Gastroesophageal sphincter (tissue), 4 donors: ENCODE results near the gene AKAP9. TPM values are rescaled to one million over a fixed set of nuclear protein-coding genes. Genes with fewer than 3 reads are reported as not detected.
"Not testable (repeated sequence)": the region's sequence is repeated elsewhere in the genome, so short reads cannot be mapped to it uniquely, and the experiment has no call there.

Experiments used
- ATAC-seq: fragments of 150-250 bp; one replicate; pipeline ENCODE4 v1.9.1; 2016; ENCODE audit warnings: mild to moderate bottlenecking, moderate library complexity
- H3K27ac ChIP-seq, 4 donors: fragments of 200-600 bp; sonication (generic) in 3 of 4; 1 replicate in 3 of 4; 2 replicates in 1 of 4; pipeline ENCODE4 v1.5.1; 2016 to 2019
- H3K27me3 ChIP-seq: fragments of 200-600 bp; sonication (generic); one replicate; pipeline ENCODE4 v1.5.1; 2019
- H3K36me3 ChIP-seq, 2 donors: fragments of 200-600 bp; sonication (generic); one replicate each; pipeline ENCODE4 v1.5.1; 2019; ENCODE audit warnings: control low read depth in 1 of 2
- H3K4me1 ChIP-seq, 3 donors: fragments of 200-600 bp; sonication (generic); 1 replicate in 2 of 3; 2 replicates in 1 of 3; pipeline ENCODE4 v1.5.1; 2016 to 2019; ENCODE audit warnings: control low read depth in 2 of 3
- H3K4me3 ChIP-seq, 2 donors: fragments of 200-600 bp; sonication (generic); one replicate each; pipeline ENCODE4 v1.5.1; 2019; ENCODE audit warnings: mild to moderate bottlenecking in 1 of 2, moderate library complexity in 1 of 2
- H3K9me3 ChIP-seq, 3 donors: fragments of 200-600 bp; sonication (generic); one replicate each; pipeline ENCODE4 v1.5.1; 2017 to 2019; ENCODE audit warnings: control low read depth in 2 of 3
- EP300 ChIP-seq: sonication (generic); formaldehyde crosslinking; IDR thresholded peaks from one replicate; pipeline ENCODE4 v1.6.1; 2017; ENCODE audit warnings: antibody characterized with exemption, mild to moderate bottlenecking
- POLR2A ChIP-seq, 2 donors: fragments of 450-650 bp; IDR thresholded peaks; one replicate each; pipeline ENCODE4 v1.6.1; 2017; ENCODE audit warnings: antibody characterized with exemption in 2 of 2, mild to moderate bottlenecking in 2 of 2, moderate library complexity in 1 of 2
- POLR2AphosphoS5 ChIP-seq: sonication (generic); formaldehyde crosslinking; IDR thresholded peaks from one replicate; pipeline ENCODE4 v1.6.1; 2017; ENCODE audit warnings: antibody characterized with exemption
- WGBS, 2 donors: methylation state at CpG; one replicate each; pipeline ENCODE4 v1.1.5; 2018; ENCODE audit warnings: low coverage in 1 of 2; 5-methylcytosine and 5-hydroxymethylcytosine counted together
- total RNA-seq, 4 donors: library from RNA; depleted of rRNA; stranded (reverse); fragments of >200 nt; gene quantifications; one replicate each; pipeline ENCODE4 v1.1.0, GENCODE V29; 2016
- TF ChIP-seq, protein P1 (sequence below), 4 experiments: fragments of 200-600 bp in 2 of 4; fragments of 450-650 bp in 2 of 4; sonication (generic) in 1 of 4; IDR thresholded peaks; one replicate each; pipeline ENCODE4 v1.5.1; 2017 to 2019; ENCODE audit warnings: antibody characterized with exemption in 4 of 4, mild to moderate bottlenecking in 2 of 4, moderate library complexity in 2 of 4

Gene AKAP9
- total RNA-seq, 4 donors from 2014 or later, result 38.5 to 99.0 (median 50.8) TPM

DNA sequence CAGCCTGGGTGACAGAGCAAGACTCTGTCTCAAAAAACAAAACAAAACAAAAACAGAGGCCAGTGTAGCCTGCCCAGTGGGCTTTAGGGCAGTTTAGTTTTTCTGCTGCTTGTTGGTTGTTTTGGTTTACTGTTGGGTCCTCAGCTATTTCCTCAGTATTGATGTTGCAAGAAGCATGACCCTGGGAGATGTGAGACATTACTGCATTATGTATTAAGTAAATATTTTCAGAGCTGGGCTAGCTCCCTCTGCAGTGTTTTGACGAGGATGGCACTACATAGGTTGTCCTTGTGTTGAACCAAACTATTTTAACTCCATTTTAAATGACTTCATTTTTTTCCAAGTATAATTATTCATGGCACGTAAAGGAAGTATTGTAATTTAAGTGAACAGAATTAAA is 4.8 kb downstream of the AKAP9 start:
- Histone ChIP-seq H3K36me3 (no peaks in the 10 kb centered on the region), H3K4me3 (no peak overlapping the region), H3K4me1 (peaks cover 2 to 50% (median 25%) of the 10 kb centered on the region in 3 donors), H3K27ac (peak overlapping the region in 2 of 4 donors; percentile 50 to 63), H3K27me3 (no peaks in the 10 kb centered on the region), H3K9me3 (no peaks in the 10 kb centered on the region)
- WGBS, 2 donors, result 7 to 28% methylated on average over 2 of the region's 2 CpGs
- ATAC-seq, result peak; percentile 20
- TF ChIP-seq EP300, result no peak
- TF ChIP-seq POLR2A (IDR thresholded peaks at IDR 0.05), result no peak
- TF ChIP-seq POLR2AphosphoS5, result peak; percentile 19
- TF ChIP-seq, protein P1, sequence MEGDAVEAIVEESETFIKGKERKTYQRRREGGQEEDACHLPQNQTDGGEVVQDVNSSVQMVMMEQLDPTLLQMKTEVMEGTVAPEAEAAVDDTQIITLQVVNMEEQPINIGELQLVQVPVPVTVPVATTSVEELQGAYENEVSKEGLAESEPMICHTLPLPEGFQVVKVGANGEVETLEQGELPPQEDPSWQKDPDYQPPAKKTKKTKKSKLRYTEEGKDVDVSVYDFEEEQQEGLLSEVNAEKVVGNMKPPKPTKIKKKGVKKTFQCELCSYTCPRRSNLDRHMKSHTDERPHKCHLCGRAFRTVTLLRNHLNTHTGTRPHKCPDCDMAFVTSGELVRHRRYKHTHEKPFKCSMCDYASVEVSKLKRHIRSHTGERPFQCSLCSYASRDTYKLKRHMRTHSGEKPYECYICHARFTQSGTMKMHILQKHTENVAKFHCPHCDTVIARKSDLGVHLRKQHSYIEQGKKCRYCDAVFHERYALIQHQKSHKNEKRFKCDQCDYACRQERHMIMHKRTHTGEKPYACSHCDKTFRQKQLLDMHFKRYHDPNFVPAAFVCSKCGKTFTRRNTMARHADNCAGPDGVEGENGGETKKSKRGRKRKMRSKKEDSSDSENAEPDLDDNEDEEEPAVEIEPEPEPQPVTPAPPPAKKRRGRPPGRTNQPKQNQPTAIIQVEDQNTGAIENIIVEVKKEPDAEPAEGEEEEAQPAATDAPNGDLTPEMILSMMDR (IDR thresholded peaks at IDR 0.05), result no peak

DNA sequence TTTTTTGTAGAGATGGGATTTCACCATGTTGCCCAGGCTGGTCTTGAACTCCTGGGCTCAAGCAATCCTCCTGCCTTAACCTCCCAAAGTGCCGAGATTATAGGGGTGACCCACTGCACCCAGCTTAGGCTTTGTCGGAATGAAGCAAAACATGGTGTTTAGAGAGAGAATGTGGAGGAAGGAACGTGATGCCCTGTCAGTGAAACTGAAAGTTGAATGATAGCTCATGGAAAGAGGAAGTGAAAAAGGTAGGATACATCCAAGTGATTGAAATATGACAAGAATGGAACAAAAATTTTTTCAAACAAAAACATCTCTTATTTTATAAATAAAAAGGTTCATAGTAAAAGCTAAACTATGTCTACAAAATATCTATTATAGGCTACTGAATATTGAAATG is 5.9 kb downstream of the AKAP9 start:
- ATAC-seq, result no peak
- no peak for TF ChIP-seq EP300
- TF ChIP-seq, protein P1 (IDR thresholded peaks at IDR 0.05), result no peak
- TF ChIP-seq POLR2A (IDR thresholded peaks at IDR 0.05), result no peak
- no peak for TF ChIP-seq POLR2AphosphoS5
- H3K27ac ChIP-seq, result peak overlapping the region in 3 of 4 donors; percentile 6 to 25 (median 12)
- no peaks in the 10 kb centered on the region for H3K9me3 ChIP-seq
- no peaks in the 10 kb centered on the region for H3K27me3 ChIP-seq
- no peaks in the 10 kb centered on the region for H3K36me3 ChIP-seq
- whole genome bisulfite sequencing, 2 donors, result 70 to 76% methylated on average over 1 to 3 of the region's 3 CpGs
- H3K4me1 ChIP-seq, result peaks cover 2 to 50% (median 25%) of the 10 kb centered on the region in 3 donors
- H3K4me3 ChIP-seq, result no peak overlapping the region

DNA sequence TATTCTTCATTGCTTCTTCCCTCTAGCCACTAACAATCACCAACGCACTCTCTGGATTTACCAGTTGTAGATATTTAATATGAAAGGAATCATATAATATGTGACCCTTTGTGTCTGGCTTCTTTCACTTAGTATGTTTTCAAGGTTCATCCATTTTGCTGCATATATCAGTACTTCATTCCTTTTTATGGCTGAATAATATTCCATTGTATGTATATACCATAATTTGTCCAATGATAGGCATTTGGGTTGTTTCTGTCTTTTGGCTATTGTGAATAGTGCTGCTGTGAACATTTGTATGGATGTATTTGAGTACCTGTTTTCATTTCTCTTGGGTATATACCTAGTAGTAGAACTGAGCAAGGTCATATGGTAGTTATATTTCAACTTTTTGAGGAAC is 7.3 kb downstream of the AKAP9 start:
- Histone ChIP-seq H3K27me3 (no peaks in the 10 kb centered on the region), H3K4me1 (peaks cover 2 to 44% (median 20%) of the 10 kb centered on the region in 3 donors), H3K4me3 (no peak overlapping the region), H3K9me3 (no peaks in the 10 kb centered on the region), H3K36me3 (no peaks in the 10 kb centered on the region), H3K27ac (no peak overlapping the region)
- no peak for ATAC-seq
- TF ChIP-seq POLR2A (IDR thresholded peaks at IDR 0.05) (no peak), EP300 (no peak), POLR2AphosphoS5 (no peak)
- TF ChIP-seq, protein P1 (IDR thresholded peaks at IDR 0.05), result no peak
- WGBS, 2 donors, result 95 to 100% methylated on average over 1 of the region's 1 CpG

DNA sequence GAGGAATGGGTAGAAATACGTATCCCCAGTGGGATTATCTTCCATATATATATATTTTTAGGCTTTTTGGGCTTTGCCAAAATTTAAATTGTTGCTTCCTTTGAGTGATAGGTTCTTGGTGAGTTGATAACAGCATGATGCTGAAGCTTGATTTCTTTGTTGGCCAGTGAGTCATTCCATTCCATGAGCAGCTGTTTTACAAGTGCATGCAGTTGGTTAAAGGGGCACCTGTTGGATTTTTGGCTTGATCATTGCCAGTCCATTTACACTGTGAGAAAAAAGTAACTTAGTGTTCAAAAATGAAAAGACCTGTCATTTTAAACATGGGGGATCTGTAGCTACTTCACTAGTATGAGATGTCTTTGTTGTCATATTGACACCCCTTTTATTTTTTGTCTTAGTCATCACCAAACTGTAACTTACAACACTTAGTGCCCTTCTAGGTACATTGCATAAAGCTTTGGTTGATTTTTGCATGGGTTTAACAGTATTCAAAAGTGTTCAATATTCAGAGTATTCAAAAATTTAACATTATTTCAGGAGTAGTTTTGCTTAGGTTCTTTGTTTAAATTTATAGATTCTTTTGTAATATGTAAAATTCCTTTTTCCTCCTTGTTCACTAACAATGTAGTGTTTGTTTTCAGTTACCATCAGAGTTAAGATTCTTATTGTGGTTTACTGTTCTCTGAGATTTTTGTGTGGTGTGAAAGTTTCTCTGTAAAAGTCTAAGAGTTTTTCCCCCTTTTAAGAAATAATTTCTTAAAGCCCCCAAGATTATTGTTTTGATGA is 8.8 kb downstream of the AKAP9 start:
- WGBS, 2 donors, result 88 to 100% methylated on average over 1 of the region's 1 CpG
- H3K4me1 ChIP-seq, result peaks cover 2 to 36% (median 16%) of the 10 kb centered on the region in 3 donors
- H3K36me3 ChIP-seq, result no peaks in the 10 kb centered on the region
- no peak for ATAC-seq
- TF ChIP-seq POLR2AphosphoS5, result no peak
- no peak for TF ChIP-seq EP300
- TF ChIP-seq, protein P1 (IDR thresholded peaks at IDR 0.05), result no peak
- no peak for TF ChIP-seq POLR2A (IDR thresholded peaks at IDR 0.05)
- H3K27ac ChIP-seq, result no peak overlapping the region
- no peaks in the 10 kb centered on the region for H3K9me3 ChIP-seq
- no peaks in the 10 kb centered on the region for H3K27me3 ChIP-seq
- H3K4me3 ChIP-seq, result no peak overlapping the region

DNA sequence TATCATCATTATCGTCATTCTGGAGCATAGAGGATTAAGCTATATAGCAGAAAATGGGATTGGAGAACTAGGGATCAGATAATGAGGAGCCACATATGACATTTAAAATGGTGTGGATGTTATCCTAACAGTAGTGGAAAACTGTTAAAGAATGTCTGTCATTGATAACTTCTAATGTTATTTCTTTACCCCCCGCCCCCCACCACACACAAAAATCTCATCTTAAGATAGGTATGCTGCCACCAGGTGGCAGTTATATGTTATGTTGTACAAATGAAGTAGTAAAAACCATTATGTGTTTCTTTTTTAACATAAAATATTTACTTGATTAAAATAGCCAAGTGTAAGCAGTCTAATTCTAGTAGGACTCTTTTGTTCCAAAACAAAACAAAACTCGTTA is 13.0 kb downstream of the AKAP9 start:
- no peaks in the 10 kb centered on the region for H3K36me3 ChIP-seq
- no peak for ATAC-seq
- peaks cover 0 to 22% (median 0%) of the 10 kb centered on the region in 3 donors for H3K4me1 ChIP-seq
- H3K9me3 ChIP-seq, result no peaks in the 10 kb centered on the region
- no peak overlapping the region for H3K4me3 ChIP-seq
- no peak overlapping the region for H3K27ac ChIP-seq
- WGBS, 2 donors, result 78 to 94% methylated on average over 3 of the region's 3 CpGs
- TF ChIP-seq POLR2A (IDR thresholded peaks at IDR 0.05) (no peak), POLR2AphosphoS5 (no peak), EP300 (no peak)
- TF ChIP-seq, protein P1 (IDR thresholded peaks at IDR 0.05), result no peak
- H3K27me3 ChIP-seq, result no peaks in the 10 kb centered on the region

DNA sequence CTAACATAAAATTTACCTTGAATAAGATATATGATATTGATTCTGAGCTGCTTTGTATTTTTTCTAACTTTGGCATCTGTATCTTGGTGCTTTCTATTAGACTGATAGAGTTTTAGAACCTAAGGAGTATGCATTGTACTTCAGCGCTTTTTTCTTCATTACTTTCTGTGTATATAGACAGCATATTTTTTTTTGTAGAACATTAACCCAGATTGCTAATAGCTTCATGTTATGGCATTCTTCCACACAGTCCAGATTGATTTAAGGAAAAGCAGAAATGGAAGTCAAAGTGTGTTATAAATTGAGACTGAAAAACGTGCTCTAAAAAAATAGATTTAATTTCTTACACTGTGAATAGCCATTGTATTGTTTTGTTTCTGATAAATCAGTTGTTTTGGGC is 15.8 kb downstream of the AKAP9 start:
- not testable (repeated sequence) for ATAC-seq, H3K4me3 ChIP-seq, H3K9me3 ChIP-seq, H3K36me3 ChIP-seq, H3K27me3 ChIP-seq, H3K27ac ChIP-seq
- WGBS, 2 donors, result 60 to 69% methylated on average over 1 to 2 of the region's 2 CpGs
- peaks cover 0 to 41% (median 0%) of the 10 kb centered on the region in 3 donors for H3K4me1 ChIP-seq
